DOHH2 (cell line): Measurements from ENCODE around the gene RBMS3.

ENCODE experiments used
- EZH2phosphoT487 ChIP-seq: fragments of 200-600 bp; sonication (generic); IDR thresholded peaks from 2 replicates; pipeline ENCODE4 v1.6.1; 2017; ENCODE audit warnings: borderline replicate concordance, mild to moderate bottlenecking, antibody characterized with exemption, low read length, moderate library complexity, mixed read lengths
- TF ChIP-seq, protein P1 (sequence below): fragments of 200-600 bp; sonication (generic); IDR thresholded peaks from one replicate; pipeline ENCODE4 v1.5.1; 2014; ENCODE audit warnings: antibody characterized with exemption, mild to moderate bottlenecking, low read depth, low read length; ENCODE audit not compliant: poor library complexity, severe bottlenecking

DNA sequence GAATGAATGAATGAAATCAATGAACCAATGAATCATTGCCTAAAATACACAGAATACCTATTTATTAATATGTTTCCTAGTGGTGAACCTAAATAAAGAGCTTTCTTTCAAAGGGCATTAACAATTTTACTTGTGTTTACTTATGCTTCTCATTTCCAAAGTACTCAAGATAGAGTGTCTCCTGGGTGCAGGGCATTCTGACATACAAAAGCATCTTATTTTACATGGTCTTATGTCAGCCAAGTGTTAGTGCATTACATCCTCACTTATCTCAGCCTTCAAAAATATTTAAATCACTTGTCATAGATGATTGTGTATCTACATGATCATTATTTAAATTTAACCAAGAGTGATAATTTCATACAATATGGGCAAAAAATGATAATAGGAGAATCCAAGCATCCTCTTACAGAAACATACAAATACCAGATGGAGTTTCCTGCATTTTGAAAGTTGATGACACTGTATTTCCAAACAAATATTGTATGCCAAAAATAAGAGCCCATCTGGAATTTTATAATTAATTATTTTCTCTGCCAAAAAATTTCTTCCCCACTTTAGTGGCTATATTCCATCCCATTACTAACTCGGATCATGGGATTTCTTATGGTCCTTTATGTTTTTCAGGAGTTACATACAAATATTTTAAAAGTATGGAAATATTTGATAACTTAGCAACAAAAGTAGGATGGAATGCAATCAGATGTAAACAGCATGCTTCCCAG is 279.0 kb downstream of the RBMS3 start:
- TF ChIP-seq, protein P1, sequence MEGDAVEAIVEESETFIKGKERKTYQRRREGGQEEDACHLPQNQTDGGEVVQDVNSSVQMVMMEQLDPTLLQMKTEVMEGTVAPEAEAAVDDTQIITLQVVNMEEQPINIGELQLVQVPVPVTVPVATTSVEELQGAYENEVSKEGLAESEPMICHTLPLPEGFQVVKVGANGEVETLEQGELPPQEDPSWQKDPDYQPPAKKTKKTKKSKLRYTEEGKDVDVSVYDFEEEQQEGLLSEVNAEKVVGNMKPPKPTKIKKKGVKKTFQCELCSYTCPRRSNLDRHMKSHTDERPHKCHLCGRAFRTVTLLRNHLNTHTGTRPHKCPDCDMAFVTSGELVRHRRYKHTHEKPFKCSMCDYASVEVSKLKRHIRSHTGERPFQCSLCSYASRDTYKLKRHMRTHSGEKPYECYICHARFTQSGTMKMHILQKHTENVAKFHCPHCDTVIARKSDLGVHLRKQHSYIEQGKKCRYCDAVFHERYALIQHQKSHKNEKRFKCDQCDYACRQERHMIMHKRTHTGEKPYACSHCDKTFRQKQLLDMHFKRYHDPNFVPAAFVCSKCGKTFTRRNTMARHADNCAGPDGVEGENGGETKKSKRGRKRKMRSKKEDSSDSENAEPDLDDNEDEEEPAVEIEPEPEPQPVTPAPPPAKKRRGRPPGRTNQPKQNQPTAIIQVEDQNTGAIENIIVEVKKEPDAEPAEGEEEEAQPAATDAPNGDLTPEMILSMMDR: no peak
- TF ChIP-seq EZH2phosphoT487: no peak
